ENCODE measurements around the gene ETDC. TPM values are rescaled to one million over a fixed set of nuclear protein-coding genes. Genes with fewer than 3 reads are reported as not detected.
"Not testable (repeated sequence)": the region's sequence is repeated elsewhere in the genome, so short reads cannot be mapped to it uniquely, and the experiment has no call there.

Gene ETDC
- not detected for total RNA-seq

DNA sequence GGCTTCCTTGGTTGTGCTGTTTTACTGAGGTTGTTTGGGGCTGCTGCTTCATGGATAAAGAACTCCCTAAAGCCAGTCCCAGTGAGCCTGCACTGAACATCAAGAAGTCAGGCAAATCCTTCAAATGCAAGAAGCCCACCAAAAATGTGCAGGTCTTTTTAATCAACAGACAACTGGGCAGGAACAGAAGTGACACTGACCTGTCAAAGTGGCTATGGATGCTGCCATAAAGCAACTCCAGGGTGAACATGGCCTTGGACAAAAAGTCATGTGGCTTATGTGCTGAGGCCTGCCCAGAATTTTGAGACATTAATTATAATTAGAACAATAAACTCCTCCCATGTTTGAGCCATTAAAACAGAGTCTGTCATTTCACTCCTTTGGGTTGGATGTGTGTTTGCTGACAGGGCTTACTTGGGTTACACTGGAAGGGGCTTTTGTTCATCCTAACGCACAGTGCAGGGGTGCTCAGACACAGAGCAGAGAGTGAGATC is at the start of gene ETDC:
ETDC (plus strand) TSS at position 51 of the 494 bp plus-strand sequence; CDS start at position 51, 0 bp downstream.
- intact Hi-C loops (cut with DNase I; ENCODE audit: low total_unique reads), result no loop called here
- no peak for DNase-seq

DNA sequence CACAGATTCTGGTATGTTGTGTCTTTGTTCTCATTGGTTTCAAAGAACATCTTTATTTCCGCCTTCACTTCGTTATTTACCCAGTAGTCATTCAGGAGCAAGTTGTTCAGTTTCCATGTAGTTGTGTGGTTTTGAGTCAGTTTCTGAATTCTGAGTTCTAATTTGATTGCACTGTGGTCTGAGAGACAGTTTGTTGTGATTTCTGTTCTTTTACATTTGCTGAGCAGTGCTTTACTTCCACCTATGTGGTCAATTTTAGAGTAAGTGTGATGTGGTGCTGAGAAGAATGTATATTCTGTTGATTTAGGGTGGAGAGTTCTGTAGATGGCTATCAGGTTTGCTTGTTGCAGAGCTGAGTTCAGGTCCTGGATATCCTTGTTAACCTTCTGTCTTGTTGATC is 48.3 kb upstream of the ETDC start:
- DNase-seq; H3K27me3 ChIP-seq; H3K4me1 ChIP-seq; H3K9me3 ChIP-seq; H3K27ac ChIP-seq; H3K36me3 ChIP-seq; H3K4me3 ChIP-seq; intact Hi-C loops (cut with DNase I; ENCODE audit: low total_unique reads): not testable (repeated sequence)

More for the DNA sequence above, at the start of gene ETDC:
- Histone ChIP-seq H3K4me3 (no peak within 1 kb of the TSS), H3K27ac (no peak within 1 kb of the TSS), H3K36me3 (no peaks in the 10 kb centered on the region), H3K4me1 (no peaks in the 10 kb centered on the region), H3K9me3 (no peaks in the 10 kb centered on the region), H3K27me3 (no peaks in the 10 kb centered on the region)
- TF ChIP-seq POLR2A (IDR thresholded peaks at IDR 0.05), result no peak
- TF ChIP-seq, protein P1, sequence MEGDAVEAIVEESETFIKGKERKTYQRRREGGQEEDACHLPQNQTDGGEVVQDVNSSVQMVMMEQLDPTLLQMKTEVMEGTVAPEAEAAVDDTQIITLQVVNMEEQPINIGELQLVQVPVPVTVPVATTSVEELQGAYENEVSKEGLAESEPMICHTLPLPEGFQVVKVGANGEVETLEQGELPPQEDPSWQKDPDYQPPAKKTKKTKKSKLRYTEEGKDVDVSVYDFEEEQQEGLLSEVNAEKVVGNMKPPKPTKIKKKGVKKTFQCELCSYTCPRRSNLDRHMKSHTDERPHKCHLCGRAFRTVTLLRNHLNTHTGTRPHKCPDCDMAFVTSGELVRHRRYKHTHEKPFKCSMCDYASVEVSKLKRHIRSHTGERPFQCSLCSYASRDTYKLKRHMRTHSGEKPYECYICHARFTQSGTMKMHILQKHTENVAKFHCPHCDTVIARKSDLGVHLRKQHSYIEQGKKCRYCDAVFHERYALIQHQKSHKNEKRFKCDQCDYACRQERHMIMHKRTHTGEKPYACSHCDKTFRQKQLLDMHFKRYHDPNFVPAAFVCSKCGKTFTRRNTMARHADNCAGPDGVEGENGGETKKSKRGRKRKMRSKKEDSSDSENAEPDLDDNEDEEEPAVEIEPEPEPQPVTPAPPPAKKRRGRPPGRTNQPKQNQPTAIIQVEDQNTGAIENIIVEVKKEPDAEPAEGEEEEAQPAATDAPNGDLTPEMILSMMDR (IDR thresholded peaks at IDR 0.05), result no peak

DNA sequence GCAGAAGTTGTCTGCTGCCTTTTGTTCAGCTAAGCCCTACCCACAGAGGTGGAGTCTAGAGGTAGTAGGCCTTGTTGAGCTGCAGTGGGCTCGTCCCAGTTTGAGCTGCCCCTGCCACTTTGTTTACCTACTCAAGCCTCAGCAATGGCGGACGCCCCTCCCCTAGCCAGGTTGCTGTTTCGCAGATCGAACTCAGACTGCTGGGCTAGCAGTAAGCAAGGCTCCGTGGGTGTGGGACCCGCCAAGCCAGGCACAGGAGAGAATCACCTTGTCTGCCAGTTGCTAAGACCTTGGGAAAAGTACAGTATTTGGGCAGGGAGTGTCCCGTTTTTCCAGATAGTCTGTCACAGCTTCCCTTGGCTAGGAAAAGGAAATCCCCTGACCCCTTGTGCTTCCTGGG is 45.9 kb upstream of the ETDC start:
- H3K36me3 ChIP-seq; DNase-seq; H3K27ac ChIP-seq; H3K4me3 ChIP-seq; H3K27me3 ChIP-seq; H3K4me1 ChIP-seq; H3K9me3 ChIP-seq; intact Hi-C loops (cut with DNase I; ENCODE audit: low total_unique reads): not testable (repeated sequence)

DNA sequence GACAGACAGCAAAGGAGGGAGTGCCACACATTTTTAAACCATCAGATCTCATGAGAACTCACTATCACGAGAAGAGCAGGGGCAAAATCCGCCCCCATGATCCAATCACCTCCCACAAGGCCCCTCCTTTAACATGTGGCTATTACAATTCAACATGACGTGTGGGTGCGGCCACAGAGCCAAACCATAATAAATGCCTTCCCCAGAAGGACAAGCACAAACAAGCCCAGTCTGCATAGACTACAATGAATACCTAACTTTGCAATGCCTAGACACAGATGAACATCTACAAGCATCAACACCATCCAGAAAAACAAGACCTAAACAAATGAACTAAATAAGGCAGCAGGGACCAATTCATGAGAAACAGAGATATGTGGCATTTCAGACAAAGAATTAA is 45.1 kb upstream of the ETDC start:
- no peaks in the 10 kb centered on the region for H3K9me3 ChIP-seq
- no peak for DNase-seq
- no peak overlapping the region for H3K27ac ChIP-seq
- H3K27me3 ChIP-seq, result no peaks in the 10 kb centered on the region
- no peaks in the 10 kb centered on the region for H3K4me1 ChIP-seq
- no peaks in the 10 kb centered on the region for H3K36me3 ChIP-seq
- intact Hi-C loops (cut with DNase I; ENCODE audit: low total_unique reads), result no loop called here
- H3K4me3 ChIP-seq, result no peak overlapping the region
- no peak for TF ChIP-seq POLR2A (IDR thresholded peaks at IDR 0.05)
- TF ChIP-seq, protein P1 (IDR thresholded peaks at IDR 0.05), result no peak

DNA sequence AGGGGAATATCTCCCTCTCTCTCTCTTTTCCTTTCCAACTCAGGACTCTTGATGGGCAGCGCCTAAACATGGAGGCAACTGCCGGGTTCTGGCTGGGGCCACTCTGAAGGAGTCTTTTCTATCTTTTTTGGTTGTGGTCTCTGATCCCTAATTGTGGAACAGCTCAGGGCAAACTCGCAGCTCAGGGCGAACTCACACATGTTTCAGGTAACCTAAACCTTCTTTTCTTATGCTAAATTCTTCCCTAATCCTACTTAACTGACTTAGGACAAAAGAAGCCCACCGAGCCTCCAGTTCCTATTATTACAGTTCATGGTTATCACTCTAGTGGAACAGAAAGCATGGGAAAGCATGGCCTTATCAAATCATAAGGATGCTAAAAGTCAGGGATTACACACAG is 36.1 kb upstream of the ETDC start:
- no peak overlapping the region for H3K4me3 ChIP-seq
- no peaks in the 10 kb centered on the region for H3K4me1 ChIP-seq

DNA sequence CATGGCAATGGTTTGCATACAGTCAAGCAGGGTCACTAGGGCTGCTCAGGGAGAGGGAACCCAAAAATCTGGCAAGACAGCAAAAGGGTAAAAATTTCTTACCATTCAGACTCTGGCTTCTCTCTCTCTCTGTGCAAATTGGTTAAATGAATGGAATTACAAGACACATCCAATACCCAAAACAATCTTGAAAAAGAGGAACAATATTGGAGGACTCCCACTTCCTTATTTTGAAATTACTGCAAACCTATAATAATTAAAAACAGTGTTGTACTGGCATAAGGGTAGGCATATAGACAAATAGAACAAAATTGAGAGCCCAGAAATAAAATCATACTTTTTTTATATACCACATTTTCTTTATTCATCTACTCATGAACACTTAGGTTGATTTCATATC is 33.3 kb upstream of the ETDC start:
- Histone ChIP-seq H3K36me3 (no peaks in the 10 kb centered on the region), H3K4me3 (no peak overlapping the region), H3K27me3 (no peaks in the 10 kb centered on the region), H3K9me3 (no peaks in the 10 kb centered on the region), H3K4me1 (no peaks in the 10 kb centered on the region), H3K27ac (no peak overlapping the region)
- DNase-seq, result no peak
- intact Hi-C loops (cut with DNase I; ENCODE audit: low total_unique reads), result no loop called here
- TF ChIP-seq, protein P1 (IDR thresholded peaks at IDR 0.05), result no peak

More for the DNA sequence above, 36.1 kb upstream of the ETDC start:
- intact Hi-C loops (cut with DNase I; ENCODE audit: low total_unique reads), result no loop called here
- no peak for DNase-seq
- H3K27me3 ChIP-seq, result no peaks in the 10 kb centered on the region
- no peak overlapping the region for H3K27ac ChIP-seq
- no peaks in the 10 kb centered on the region for H3K9me3 ChIP-seq
- TF ChIP-seq POLR2A (IDR thresholded peaks at IDR 0.05), result no peak
- TF ChIP-seq, protein P1 (IDR thresholded peaks at IDR 0.05), result no peak
- no peaks in the 10 kb centered on the region for H3K36me3 ChIP-seq

Data from uterus (tissue), 4 donors.